ENCODE data around the gene PATJ.

DNA sequence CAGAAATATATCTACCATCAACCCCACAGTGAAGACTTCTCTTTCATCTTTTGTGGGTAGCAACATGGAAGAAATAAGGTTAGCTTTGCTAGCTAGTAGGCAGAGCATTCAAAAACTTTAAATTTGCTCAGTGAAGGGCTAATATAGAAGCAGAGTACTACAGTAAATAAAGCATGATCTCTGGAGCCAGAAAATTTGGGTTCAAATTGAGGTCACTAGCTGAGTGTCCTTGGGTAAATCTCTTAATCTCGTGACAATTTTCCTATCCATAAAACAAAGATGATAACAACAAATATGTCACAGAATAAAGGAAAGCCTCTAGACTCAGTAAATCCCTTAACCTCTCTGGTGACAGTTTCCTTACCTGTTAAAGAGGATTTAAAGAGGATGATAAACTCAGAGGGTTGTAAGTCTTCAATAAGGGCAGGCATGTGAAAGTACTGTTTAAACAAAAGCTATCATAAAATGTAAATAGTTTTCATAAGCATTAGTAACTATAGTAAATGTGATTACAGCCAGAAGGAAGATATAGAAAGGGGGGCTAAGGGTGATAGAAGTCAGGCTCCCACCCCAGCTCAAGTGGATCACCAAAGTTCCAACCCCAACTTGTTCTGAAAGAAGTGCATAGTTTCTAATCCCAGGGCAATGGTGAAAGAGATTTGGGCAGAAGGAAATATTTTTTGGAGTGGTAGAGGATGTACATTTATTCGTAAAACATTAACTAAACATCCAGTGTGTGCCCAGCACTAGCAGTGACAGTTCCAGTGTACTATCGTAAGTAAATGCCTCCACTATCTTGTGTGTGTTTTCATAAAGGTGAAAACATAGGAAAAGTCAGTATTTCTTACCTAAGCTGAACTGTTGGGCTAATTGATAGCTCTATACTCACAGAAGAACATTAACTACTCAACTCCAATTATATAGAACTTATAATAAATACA is 42.1 kb upstream of the PATJ start:
- TF ChIP-seq, protein P1, sequence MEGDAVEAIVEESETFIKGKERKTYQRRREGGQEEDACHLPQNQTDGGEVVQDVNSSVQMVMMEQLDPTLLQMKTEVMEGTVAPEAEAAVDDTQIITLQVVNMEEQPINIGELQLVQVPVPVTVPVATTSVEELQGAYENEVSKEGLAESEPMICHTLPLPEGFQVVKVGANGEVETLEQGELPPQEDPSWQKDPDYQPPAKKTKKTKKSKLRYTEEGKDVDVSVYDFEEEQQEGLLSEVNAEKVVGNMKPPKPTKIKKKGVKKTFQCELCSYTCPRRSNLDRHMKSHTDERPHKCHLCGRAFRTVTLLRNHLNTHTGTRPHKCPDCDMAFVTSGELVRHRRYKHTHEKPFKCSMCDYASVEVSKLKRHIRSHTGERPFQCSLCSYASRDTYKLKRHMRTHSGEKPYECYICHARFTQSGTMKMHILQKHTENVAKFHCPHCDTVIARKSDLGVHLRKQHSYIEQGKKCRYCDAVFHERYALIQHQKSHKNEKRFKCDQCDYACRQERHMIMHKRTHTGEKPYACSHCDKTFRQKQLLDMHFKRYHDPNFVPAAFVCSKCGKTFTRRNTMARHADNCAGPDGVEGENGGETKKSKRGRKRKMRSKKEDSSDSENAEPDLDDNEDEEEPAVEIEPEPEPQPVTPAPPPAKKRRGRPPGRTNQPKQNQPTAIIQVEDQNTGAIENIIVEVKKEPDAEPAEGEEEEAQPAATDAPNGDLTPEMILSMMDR (IDR thresholded peaks at IDR 0.05) = no peak
- TF ChIP-seq POLR2A (IDR thresholded peaks at IDR 0.05) = no peak
- TF ChIP-seq POLR2AphosphoS5 (IDR thresholded peaks at IDR 0.05) = no peak
- no peak for TF ChIP-seq EP300 (IDR thresholded peaks at IDR 0.05)

Data from stomach (tissue), 4 donors.